ENCODE data around the gene HOXC4. TPM values are rescaled to one million over a fixed set of nuclear protein-coding genes. Genes with fewer than 3 reads are reported as not detected.

The HOXC4 gene
- polyA plus RNA-seq, 1 donor from 2014 or later, result not detected

DNA sequence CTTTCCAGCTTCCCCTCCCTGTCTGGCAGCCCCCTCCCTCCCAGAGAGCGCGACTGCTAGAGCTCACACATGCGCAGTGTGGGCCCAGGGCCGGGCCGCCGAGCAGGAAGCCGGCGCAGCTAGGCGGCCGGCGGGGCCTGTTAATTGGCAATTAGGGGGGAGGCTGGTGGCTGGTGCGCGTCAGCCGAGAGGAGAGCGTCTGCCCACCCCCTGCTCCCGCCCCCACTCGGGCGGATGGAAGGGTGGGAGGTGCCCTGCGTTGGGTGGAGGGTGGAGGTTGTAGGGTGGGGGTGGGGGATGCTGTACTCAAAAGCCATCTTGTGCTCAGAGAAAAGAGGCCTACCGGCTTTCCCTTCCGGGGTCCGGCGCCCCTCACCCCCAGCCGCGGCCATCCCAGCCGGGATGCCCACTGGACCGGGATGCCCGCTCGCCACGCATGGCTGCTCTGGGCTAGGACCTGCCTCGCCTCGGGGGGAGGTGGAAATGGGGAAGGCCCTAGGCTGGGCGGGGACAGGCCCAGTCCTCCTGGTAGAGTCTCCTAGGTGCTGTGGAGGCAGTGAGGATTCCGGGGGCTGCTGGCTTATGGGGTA is 35.7 kb upstream of the HOXC4 start:
- Histone ChIP-seq H3K9me2 (ENCODE audit: insufficient read depth, low read length) (no peaks in the 10 kb centered on the region), H3K27me3 (ENCODE audit: insufficient read depth, low read depth, low read length) (peaks cover 98% of the 10 kb centered on the region), H3K9me3 (ENCODE audit: low read length) (no peaks in the 10 kb centered on the region), H3K36me3 (ENCODE audit: insufficient read depth, low read length) (no peaks in the 10 kb centered on the region), H3K27ac (ENCODE audit: low read length) (no peak overlapping the region), H3K79me2 (replicated peaks; ENCODE audit: insufficient read depth, low read length) (no peaks in the 10 kb centered on the region), H3K4me2 (ENCODE audit: low read length) (no peak overlapping the region), H3K9ac (ENCODE audit: low read length) (no peak overlapping the region), H3K4me3 (ENCODE audit: low read length) (peak overlapping the region; percentile 62), H3F3A (ENCODE audit: insufficient read depth, low read length, poor library complexity, severe bottlenecking) (no peaks in the 10 kb centered on the region), H2AFZ (ENCODE audit: low read depth, low read length) (no peak overlapping the region), H4K20me1 (ENCODE audit: insufficient read depth) (no peaks in the 10 kb centered on the region)
- TF ChIP-seq TAF1 (IDR thresholded peaks at IDR 0.05; ENCODE audit: low read depth), result no peak
- TF ChIP-seq, protein P1, sequence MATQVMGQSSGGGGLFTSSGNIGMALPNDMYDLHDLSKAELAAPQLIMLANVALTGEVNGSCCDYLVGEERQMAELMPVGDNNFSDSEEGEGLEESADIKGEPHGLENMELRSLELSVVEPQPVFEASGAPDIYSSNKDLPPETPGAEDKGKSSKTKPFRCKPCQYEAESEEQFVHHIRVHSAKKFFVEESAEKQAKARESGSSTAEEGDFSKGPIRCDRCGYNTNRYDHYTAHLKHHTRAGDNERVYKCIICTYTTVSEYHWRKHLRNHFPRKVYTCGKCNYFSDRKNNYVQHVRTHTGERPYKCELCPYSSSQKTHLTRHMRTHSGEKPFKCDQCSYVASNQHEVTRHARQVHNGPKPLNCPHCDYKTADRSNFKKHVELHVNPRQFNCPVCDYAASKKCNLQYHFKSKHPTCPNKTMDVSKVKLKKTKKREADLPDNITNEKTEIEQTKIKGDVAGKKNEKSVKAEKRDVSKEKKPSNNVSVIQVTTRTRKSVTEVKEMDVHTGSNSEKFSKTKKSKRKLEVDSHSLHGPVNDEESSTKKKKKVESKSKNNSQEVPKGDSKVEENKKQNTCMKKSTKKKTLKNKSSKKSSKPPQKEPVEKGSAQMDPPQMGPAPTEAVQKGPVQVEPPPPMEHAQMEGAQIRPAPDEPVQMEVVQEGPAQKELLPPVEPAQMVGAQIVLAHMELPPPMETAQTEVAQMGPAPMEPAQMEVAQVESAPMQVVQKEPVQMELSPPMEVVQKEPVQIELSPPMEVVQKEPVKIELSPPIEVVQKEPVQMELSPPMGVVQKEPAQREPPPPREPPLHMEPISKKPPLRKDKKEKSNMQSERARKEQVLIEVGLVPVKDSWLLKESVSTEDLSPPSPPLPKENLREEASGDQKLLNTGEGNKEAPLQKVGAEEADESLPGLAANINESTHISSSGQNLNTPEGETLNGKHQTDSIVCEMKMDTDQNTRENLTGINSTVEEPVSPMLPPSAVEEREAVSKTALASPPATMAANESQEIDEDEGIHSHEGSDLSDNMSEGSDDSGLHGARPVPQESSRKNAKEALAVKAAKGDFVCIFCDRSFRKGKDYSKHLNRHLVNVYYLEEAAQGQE (IDR thresholded peaks at IDR 0.05; ENCODE audit: borderline replicate concordance), result no peak
- no peak for TF ChIP-seq RAD21 (conservative IDR thresholded peaks at IDR 0.05)
- TF ChIP-seq POLR2AphosphoS5 (IDR thresholded peaks at IDR 0.05), result no peak
- TF ChIP-seq MXI1 (conservative IDR thresholded peaks at IDR 0.05; ENCODE audit: poor library complexity, severe bottlenecking), result no peak
- TF ChIP-seq, protein P2, sequence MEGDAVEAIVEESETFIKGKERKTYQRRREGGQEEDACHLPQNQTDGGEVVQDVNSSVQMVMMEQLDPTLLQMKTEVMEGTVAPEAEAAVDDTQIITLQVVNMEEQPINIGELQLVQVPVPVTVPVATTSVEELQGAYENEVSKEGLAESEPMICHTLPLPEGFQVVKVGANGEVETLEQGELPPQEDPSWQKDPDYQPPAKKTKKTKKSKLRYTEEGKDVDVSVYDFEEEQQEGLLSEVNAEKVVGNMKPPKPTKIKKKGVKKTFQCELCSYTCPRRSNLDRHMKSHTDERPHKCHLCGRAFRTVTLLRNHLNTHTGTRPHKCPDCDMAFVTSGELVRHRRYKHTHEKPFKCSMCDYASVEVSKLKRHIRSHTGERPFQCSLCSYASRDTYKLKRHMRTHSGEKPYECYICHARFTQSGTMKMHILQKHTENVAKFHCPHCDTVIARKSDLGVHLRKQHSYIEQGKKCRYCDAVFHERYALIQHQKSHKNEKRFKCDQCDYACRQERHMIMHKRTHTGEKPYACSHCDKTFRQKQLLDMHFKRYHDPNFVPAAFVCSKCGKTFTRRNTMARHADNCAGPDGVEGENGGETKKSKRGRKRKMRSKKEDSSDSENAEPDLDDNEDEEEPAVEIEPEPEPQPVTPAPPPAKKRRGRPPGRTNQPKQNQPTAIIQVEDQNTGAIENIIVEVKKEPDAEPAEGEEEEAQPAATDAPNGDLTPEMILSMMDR (IDR thresholded peaks at IDR 0.05; ENCODE audit: poor library complexity, severe bottlenecking), result no peak
- no peak for TF ChIP-seq EP300 (conservative IDR thresholded peaks at IDR 0.05; ENCODE audit: poor library complexity, severe bottlenecking)
- TF ChIP-seq EZH2 (IDR thresholded peaks at IDR 0.05; ENCODE audit: borderline replicate concordance, insufficient read depth, low read length, poor library complexity, severe bottlenecking), result no peak
- no peak for TF ChIP-seq SMC3 (conservative IDR thresholded peaks at IDR 0.05; ENCODE audit: poor library complexity)

DNA sequence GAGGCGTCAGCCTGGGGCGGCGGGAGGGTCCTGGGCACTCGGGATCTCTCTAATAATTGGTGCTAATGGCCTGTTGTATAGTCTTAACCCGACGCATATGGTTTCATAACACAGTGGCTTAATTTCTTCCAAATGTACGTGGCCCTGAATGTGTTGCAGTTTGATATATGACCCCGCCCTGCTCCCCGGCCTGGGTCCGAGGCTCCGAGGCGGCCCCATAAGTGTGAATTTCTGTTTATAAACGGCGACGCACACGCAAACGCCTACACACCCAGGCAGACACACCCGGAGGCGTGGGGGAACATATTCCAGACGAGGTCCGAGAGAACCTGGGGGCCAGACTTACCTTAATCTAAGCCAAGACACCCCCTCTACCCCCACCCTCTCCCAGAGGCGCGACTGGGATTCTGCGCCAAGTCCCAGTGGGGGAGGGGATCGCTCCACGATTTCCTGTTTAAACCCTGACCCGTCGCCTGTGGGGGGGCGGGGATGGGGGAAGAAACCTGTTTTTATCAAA is 35.1 kb upstream of the HOXC4 start:
- TF ChIP-seq EZH2 (IDR thresholded peaks at IDR 0.05; ENCODE audit: borderline replicate concordance, insufficient read depth, low read length, poor library complexity, severe bottlenecking) (no peak), MXI1 (conservative IDR thresholded peaks at IDR 0.05; ENCODE audit: poor library complexity, severe bottlenecking) (no peak), EP300 (conservative IDR thresholded peaks at IDR 0.05; ENCODE audit: poor library complexity, severe bottlenecking) (no peak), RAD21 (conservative IDR thresholded peaks at IDR 0.05) (no peak), POLR2AphosphoS5 (IDR thresholded peaks at IDR 0.05) (peak; percentile 27)
- H3K36me3 ChIP-seq (ENCODE audit: insufficient read depth, low read length), result no peaks in the 10 kb centered on the region
- no peaks in the 10 kb centered on the region for H3F3A ChIP-seq (ENCODE audit: insufficient read depth, low read length, poor library complexity, severe bottlenecking)
- no peak overlapping the region for H2AFZ ChIP-seq (ENCODE audit: low read depth, low read length)
- peaks cover 98% of the 10 kb centered on the region for H3K27me3 ChIP-seq (ENCODE audit: insufficient read depth, low read depth, low read length)
- no peaks in the 10 kb centered on the region for H4K20me1 ChIP-seq (ENCODE audit: insufficient read depth)
- H3K9ac ChIP-seq (ENCODE audit: low read length), result no peak overlapping the region
- H3K79me2 ChIP-seq (replicated peaks; ENCODE audit: insufficient read depth, low read length), result no peaks in the 10 kb centered on the region
- no peak overlapping the region for H3K4me2 ChIP-seq (ENCODE audit: low read length)
- no peaks in the 10 kb centered on the region for H3K9me3 ChIP-seq (ENCODE audit: low read length)
- H3K4me3 ChIP-seq (ENCODE audit: low read length), result peak overlapping the region; percentile 62
- no peaks in the 10 kb centered on the region for H3K9me2 ChIP-seq (ENCODE audit: insufficient read depth, low read length)
- no peak overlapping the region for H3K27ac ChIP-seq (ENCODE audit: low read length)
